Activated T-helper 9 cell treated with anti-CD3 and anti-CD28 coated beads, Interleukin-2, amount 50 U/mL, for 16 hours (primary cell): Measurements from ENCODE around the gene SYNPR.
"Not testable (repeated sequence)": the region's sequence is repeated elsewhere in the genome, so short reads cannot be mapped to it uniquely, and the experiment has no call there.

Source experiments
- DNase-seq: peaks from one replicate; pipeline ENCODE4 v3.0.0-alpha.2; 2020; ENCODE audit warnings: low read depth

SYNPR gene

DNA sequence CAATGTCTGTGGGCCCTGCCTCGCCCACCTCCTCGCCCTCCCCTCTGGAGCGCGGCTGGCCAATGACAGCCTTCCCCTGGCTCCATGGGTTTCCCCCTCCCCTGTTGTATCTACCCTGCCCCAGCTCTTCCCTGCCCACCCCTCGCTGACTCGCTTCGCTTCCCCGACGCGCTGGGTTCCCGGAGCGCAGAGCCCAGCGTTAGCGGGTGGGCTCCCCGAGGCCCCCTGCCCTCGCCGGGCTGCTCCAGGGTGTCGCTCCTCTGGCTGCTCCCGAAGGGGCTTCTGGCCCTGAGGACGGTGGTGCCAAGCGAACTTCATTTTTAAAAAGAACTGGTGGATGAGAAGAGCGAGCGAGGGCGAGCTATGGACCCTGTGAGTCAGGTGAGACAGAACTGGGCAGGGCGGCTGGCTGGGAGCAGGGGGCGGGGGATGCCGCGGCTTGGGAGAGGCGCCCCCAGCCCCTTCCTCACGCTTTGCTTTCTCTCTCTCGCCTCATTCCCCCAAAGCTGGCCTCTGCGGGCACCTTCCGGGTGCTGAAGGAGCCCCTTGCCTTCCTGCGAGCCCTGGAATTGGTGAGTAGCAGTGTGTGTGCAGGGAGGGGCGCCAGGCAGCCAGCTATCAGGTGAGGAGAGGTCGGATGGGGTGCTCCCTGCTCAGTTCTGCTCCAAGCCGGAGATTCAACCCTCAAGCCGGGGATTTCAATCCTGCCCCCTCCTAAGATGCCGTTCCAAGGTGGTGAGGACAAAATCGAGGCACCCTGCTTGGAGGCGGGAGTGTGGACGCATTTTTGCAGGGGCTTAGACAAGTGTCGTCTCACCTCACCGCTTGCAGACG, at the start of gene SYNPR:
SYNPR (plus strand) TSS at position 138 of the 834 bp plus-strand sequence.
- DNase-seq = no peak

DNA sequence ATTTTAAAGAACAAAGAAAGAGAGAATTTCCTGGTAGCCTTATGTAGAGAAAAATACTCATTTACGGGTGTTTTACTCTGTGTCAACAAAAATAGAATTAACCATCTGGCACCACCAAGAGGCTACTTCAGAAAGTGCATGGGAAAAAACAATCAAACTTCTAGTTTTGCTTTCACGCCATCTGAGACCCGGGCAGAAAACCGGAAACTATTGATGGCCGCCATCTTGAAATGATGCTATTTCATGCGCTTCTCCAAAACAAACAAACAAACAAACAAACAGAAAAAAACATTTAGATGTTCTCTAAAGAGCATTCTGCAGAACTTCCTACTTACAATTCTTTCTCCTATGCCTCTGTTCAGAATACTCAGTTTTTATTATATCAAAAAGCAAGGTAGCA, 49.4 kb upstream of the SYNPR start:
- DNase-seq = no peak

DNA sequence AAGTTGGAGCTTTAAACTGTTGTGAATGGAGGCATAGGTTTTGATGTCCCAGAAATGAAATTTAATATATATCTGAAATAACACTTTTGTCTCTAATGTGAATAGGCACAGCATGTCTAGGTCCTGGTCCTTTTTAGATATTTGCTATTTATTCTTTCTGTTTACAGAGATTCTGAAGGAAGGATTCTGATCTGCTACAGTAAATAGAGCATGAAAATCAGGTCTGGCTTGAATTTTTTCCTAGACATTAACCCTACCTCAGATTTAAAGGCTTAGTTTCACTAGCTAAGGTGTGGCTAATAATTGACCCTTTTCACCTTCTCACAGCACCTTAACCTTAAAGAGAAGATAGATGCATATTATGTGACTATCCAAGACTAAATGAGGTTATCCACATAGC, 48.0 kb upstream of the SYNPR start:
- no peak for DNase-seq

DNA sequence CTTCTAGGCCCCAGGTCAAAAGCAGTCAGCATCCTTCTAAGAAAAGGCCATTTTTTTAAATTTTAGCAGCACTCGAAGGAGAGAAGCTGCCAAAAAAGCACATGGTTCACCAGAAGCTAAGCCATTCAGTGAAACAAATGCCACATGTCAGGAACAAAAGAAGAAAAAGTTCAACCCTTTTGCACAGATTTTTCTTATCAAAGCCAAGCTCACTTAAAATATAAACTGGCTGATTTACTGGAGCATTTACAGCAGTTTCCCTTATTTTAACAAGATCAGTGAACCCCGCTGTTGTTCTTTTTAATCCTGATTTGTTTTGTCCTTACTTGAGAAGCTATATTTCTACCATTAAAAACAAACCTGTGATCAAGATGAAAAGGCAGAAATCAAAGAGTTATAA, 46.5 kb upstream of the SYNPR start:
- no peak for DNase-seq

GRCh38 chr3:63232764-63233396, 45.2 kb upstream of the SYNPR start:
- DNase-seq = no peak

DNA sequence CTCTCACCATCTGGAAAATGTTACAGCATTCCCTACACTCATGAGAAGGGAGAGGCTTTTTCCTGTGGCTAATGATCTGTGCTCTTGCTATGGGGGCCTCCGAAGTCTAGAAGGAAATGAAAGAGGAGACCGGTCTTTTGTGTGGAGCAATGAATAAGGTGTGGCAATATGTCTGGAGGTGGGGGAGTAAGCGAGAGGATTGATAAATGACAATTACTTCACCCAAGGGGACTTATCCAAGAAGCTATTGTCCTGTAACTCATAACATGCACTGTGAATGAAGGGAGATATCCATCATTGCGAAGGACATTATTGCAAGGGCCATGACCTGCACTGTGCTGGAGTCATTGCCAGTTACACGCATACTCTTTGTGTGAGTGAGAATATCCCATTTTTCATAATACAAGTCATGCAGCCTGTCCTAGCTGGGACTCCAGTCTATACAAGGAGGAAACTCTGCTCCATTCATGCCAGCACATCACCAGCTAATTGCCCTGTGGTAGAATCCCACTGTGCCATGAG, 37.7 kb upstream of the SYNPR start:
- DNase-seq = no peak

DNA sequence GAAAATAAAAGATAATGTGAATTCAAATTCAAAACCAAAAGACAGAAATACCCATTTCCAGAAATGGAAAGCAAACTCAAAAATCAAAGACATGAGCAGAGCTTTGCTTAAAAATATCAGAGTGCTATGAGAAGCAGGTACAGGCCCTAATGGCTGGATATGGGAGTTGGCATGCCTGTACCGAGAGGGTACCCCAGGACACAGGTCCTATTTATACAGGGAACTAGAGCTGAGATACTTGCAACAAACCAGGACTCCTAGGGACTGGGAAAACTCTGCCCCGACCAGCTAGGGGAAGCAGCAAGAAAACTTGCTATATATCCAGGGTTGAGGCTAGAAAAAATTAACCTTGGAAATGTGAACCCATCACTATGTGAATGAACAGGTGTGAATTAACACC, 36.0 kb upstream of the SYNPR start:
- DNase-seq = no peak

DNA sequence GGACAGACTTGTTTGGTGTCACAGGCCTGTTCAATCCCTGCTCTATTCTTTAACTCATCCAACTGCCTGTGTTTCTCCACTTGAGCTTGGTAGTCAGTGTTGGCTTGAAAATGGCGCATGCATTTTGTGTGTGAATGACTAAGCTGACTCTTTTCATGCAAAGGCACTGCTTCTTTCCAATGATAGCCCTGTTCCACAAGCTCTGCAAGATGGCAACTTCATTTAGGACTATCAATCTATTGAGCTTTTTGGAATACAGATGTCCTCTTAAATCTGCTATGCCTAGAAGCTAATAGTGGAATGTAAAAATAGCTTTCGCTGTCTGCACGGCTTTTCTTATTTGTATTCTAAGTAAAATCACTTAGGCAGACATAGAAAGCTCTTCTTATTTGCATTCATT, 33.6 kb upstream of the SYNPR start:
- no peak for DNase-seq

- DNase-seq = no peak
These were observed 32.3 kb upstream of the SYNPR start for GRCh38 chr3:63245726-63246241.

DNA sequence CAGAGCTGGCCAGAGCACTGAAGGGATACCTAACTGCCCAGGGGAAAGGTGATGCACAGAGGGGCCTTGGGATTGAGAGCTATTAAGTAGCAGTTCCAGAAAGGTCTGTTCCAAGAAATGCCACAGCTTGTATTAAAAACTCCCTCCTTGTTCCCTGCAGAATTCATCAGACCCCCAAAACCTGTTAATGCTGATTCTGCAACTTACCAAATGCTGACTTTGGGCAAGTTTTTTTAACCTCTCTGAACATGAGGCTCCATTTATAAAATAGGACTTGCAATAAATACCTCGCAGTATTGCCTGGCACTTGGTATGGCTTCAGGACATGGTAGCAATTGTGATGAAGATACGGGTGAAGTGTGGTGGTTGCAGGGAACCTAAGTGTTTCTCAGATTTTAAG, 30.1 kb upstream of the SYNPR start:
- no peak for DNase-seq

DNA sequence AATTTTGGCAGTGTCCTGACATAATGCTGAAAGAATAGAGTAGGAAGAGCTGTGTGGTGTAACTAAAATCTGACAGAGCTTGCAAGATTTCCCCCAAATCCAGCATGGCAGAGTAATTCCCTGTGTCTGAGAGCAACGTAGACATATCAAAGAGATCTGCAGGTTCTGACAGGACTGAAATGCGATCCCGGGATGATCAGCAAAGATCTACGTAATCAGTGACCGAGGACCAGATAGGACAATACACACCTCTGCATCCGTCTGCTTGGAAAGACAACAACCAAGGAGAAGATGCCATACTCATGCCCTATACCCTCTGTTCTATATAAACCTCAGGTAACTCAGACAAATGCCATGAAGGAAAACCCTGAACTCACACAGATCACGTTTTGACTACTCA, 26.6 kb upstream of the SYNPR start:
- DNase-seq = no peak

GRCh38 chr3:63255819-63256218, 22.3 kb upstream of the SYNPR start:
- DNase-seq = not testable (repeated sequence)

GRCh38 chr3:63264716-63265115, 13.4 kb upstream of the SYNPR start:
- DNase-seq = no peak

- DNase-seq = no peak
These were observed 3.7 kb upstream of the SYNPR start for GRCh38 chr3:63274359-63274758.

DNA sequence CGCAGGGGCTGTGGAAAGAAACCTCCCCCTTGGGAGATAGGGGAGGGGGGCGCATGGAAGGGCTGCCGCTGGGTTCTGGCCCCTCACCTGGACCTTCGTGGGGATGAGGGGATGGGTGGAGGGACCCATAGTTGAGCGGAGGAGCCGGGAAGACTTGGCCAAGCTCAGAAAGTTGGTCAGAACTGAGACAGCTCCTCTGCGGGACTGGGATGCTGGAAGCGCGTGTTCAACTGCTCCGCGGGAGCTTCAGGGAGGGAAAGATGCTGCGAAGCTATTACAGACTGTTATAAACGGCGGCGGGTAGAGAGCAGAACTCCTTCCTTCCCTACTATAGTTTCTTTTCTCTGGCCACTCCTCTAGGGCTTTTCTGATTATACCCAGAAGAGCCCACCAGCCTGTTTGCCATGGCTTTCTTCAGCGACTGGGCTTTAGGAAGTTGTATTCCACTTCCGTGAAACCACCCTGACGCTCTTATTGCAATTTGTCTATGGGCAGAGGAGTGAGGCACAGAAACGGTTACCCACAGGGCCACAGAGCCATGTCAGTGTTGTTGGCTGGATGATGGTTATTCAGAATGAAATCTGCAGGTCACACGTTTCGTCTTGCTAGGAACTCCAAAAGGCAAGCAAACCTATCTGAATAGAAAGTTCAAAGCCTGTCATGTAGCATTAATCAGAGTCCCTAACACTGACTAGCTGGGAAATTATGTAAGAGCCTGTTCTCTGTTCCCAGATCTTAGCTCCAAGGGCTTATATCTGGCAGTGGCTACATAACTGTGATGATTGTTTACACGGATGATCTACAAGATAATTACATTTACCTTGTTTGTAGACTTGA, 1.1 kb downstream of the SYNPR start:
- no peak for DNase-seq

DNA sequence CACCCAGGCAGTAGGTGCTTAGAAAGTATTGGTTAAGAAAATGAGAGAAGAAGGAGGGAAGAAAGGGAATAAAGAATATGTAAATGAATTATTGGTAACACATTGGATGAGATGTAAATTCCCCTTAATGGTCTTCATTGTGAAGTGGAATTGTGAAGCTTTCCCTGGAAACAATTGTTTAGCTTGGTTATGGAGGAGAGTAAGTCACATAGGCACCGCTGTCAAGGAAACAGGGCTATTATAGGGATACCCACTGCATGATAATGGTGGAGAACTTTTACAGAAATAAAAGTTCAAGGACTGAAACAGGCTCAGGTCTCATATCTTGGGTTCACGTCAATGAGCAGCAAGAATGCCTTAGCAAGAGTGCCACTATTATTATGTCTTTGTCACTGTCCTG, 9.5 kb downstream of the SYNPR start:
- no peak for DNase-seq

DNA sequence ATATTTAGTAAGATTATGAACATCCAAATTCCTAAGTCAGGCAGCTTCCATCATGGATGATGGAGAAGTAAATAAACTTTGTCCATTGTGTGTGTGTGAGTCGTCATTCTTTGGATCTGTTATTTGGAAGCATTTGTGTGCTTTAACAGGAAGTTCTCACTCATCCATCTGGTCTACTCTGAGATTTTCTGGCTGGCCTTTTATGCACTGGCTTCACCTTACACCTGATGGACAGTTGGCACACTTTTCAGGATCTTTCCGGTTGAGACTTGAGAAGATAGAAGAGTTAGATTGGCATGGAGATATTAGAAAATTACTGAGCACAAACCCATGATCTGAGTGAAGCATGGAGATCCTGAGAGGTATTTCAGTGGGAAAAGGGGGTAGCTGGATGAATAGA, 12.6 kb downstream of the SYNPR start:
- DNase-seq = no peak

DNA sequence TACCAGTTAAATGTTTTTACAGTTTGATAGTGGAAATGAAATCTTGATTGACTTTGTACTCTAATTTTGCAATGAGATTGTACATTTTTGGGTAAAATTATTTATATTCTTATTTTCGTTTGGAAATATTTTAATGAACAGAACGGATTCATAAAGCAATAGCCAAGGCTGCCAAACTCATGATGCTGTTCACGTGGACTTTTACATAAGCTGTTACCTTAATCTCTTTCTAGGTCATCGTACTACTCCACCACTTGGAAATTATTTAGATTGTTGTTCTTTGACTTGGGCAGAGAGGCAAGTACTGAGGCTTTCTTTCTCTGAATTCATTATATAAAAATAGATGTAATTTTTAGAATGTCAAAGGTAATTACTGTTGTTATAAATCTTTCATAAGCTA, 16.2 kb downstream of the SYNPR start:
- no peak for DNase-seq

DNA sequence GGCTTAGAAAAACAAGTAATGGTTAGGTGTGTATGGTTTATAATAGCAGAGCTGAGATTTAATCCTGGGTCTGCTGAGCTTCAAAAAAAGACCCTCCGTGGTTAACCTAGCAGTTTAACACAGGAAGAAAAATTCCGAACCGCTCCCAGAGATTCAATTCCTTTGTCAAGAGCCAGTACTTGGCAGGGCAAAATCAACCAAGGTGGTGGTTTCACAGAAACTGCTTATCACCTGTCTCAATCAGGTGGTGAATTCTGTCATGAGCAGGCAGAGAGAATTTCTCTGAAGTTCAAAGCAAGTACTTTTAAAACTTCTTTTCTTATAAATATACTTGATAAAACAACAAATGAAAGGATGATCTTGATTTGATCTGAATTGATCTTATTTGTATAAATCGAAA, 17.2 kb downstream of the SYNPR start:
- no peak for DNase-seq

DNA sequence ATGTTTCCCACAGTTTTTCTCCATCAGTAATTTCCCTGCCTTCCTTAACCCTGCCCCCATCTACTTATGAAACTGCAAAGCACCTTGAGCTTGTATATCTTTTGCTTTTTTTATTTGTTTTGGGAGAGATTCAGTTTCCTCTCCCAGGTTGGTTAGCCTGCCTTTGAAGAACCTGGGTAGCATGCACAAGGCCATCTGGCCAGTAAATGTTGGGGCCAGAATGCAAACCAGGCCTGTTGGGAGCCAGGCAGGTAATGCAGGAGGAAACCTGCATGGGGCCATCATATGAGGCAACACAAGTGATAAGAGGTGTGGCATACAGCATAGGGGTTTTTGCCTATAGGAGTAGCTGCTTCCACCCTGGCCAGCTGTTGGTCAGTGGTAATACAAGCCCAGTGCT, 17.7 kb downstream of the SYNPR start:
- no peak for DNase-seq

- no peak for DNase-seq
These were observed 18.1 kb downstream of the SYNPR start for GRCh38 chr3:63296249-63296648.

DNA sequence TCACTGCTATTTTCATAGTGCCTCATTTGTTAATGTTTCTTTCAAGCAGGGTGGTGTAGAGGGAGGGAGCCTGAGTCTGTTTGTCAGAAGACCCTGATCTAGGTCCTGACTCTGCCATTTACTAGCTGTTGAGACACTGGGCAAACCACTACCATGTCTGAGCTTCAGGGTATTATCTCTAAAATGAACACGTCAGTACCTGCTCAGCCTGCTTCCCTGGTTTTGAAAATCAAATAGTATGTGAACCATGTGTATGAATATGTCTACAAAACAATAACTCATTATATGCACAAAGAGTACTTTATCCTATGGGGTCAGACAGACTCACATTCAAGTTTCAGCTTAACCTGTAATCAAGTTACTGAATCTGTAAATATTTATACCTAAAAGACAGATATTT, 25.1 kb downstream of the SYNPR start:
- DNase-seq = no peak
